GM12878 (cell line): Measurements from ENCODE around the gene DPH1. TPM values are rescaled to one million over a fixed set of nuclear protein-coding genes. Genes with fewer than 3 reads are reported as not detected.
A peak's percentile ranks its signal among the peaks of the same experiment; 100 is the strongest.

Source experiments
- ATAC-seq: fragments of 200-7000 bp; cut with Tn5 transposase; 3 replicates; pipeline ENCODE4 v1.9.1; 2020; ENCODE audit warnings: mild to moderate bottlenecking, moderate library complexity
- BruUV-seq: library from RNA; stranded (reverse); fragments of 400-500 nt; replicated peaks from 2 replicates; lab custom pipeline; 2021; lab: Mats Ljungman, UMichigan
- CTCF ChIA-PET: fragments of 300-600 bp; sonication (Branson Sonifier 250); formaldehyde crosslinking; extraction: SDS; loops from one replicate; lab custom pipeline; 2021; ENCODE audit warnings: inconsistent platforms; lab: Yijun Ruan, JAX
- POLR2A ChIA-PET: fragments of 350-600 bp; formaldehyde crosslinking; extraction: SDS; loops from one replicate; lab custom pipeline; 2021; ENCODE audit warnings: inconsistent platforms; lab: Charles Lee
- RAD21 ChIA-PET: fragments of 300-600 bp; sonication (Branson Sonifier 250); formaldehyde crosslinking; loops from one replicate; lab custom pipeline; 2023; ENCODE audit warnings: antibody characterized with exemption; ENCODE audit not compliant: unreplicated experiment; lab: Charles Lee
- SMC1A ChIA-PET: fragments of 300-600 bp; sonication (Branson Sonifier 250); formaldehyde crosslinking; loops from one replicate; lab custom pipeline; 2023; ENCODE audit not compliant: unreplicated experiment, uncharacterized antibody; lab: Charles Lee
- DNase-seq: peaks from one replicate; pipeline ENCODE4 v3.0.0-alpha.2; 2011; ENCODE audit warnings: low read depth, low spot score
- FAIRE-seq: peaks from 3 replicates; lab custom pipeline; 2011; peaks lifted over from hg19 to GRCh38; lab: Jason Lieb, UNC
- H2AFZ ChIP-seq: 2 replicates; pipeline ENCODE4 v1.6.0; 2011; ENCODE audit warnings: low read depth, low read length, control low read depth; ENCODE audit not compliant: control insufficient read depth
- H3K27ac ChIP-seq: 2 replicates; pipeline ENCODE4 v1.5.1; 2011; ENCODE audit warnings: control low read depth; ENCODE audit not compliant: control insufficient read depth, insufficient read depth
- H3K27me3 ChIP-seq, 2 experiments: replicated peaks in 1 of 2; 2 replicates each; pipeline versions ENCODE4 v1.6.0 to v1.6.1; 2011; ENCODE audit warnings: low read length in 1 of 2; ENCODE audit not compliant: control insufficient read depth in 2 of 2, insufficient read depth in 2 of 2
- H3K36me3 ChIP-seq, 2 experiments: 2 replicates each; pipeline ENCODE4 v1.5.1; 2011; ENCODE audit warnings: low read length in 1 of 2; ENCODE audit not compliant: control insufficient read depth in 2 of 2, insufficient read depth in 2 of 2
- H3K4me1 ChIP-seq: 2 replicates; pipeline ENCODE4 v1.6.1; 2011; ENCODE audit warnings: mild to moderate bottlenecking, low read length, moderate library complexity, mixed read lengths; ENCODE audit not compliant: control insufficient read depth, insufficient read depth
- H3K4me2 ChIP-seq: 2 replicates; pipeline ENCODE4 v1.6.0; 2011; ENCODE audit warnings: control low read depth; ENCODE audit not compliant: control insufficient read depth, insufficient read depth
- H3K4me3 ChIP-seq: fragments of 200-600 bp; sonication (generic); 2 replicates; pipeline ENCODE4 v1.5.1; 2016
- H3K79me2 ChIP-seq: 2 replicates; pipeline ENCODE4 v1.6.0; 2011; ENCODE audit warnings: low read length; ENCODE audit not compliant: control insufficient read depth, insufficient read depth
- H3K9ac ChIP-seq: 2 replicates; pipeline ENCODE4 v1.8.0; 2011; ENCODE audit warnings: low read length, control low read depth, mixed read lengths; ENCODE audit not compliant: control insufficient read depth, insufficient read depth
- H3K9me3 ChIP-seq: replicated peaks from 3 replicates; pipeline ENCODE4 v1.5.1; 2011; ENCODE audit warnings: mild to moderate bottlenecking, low read length; ENCODE audit not compliant: control insufficient read depth, insufficient read depth
- H4K20me1 ChIP-seq: 2 replicates; pipeline ENCODE4 v1.6.0; 2011; ENCODE audit not compliant: control insufficient read depth, insufficient read depth
- BACH1 ChIP-seq: fragments of 450-650 bp; IDR thresholded peaks from 2 replicates; pipeline ENCODE4 v1.6.1; 2017; ENCODE audit warnings: mild to moderate bottlenecking, borderline replicate concordance
- BMI1 ChIP-seq: fragments of 450-650 bp; IDR thresholded peaks from 2 replicates; pipeline ENCODE4 v1.6.1; 2016; ENCODE audit warnings: mild to moderate bottlenecking, moderate library complexity, borderline replicate concordance
- BRCA1 ChIP-seq: IDR thresholded peaks from 2 replicates; pipeline ENCODE4 v1.6.1; 2011; ENCODE audit warnings: low read depth, low read length, improper control_type of control experiment
- CHD2 ChIP-seq: IDR thresholded peaks from 2 replicates; pipeline ENCODE4 v1.6.1; 2011; ENCODE audit warnings: low read depth, low read length, improper control_type of control experiment, borderline replicate concordance
- CUX1 ChIP-seq: IDR thresholded peaks from 2 replicates; pipeline ENCODE4 v1.6.1; 2012; ENCODE audit warnings: improper control_type of control experiment, low read depth, low read length; ENCODE audit not compliant: insufficient replicate concordance
- DPF2 ChIP-seq: fragments of 450-650 bp; IDR thresholded peaks from 2 replicates; pipeline ENCODE4 v1.6.1; 2017; ENCODE audit warnings: mild to moderate bottlenecking
- EED ChIP-seq: sonication (generic); IDR thresholded peaks from 2 replicates; pipeline ENCODE4 v1.6.1; 2016; ENCODE audit warnings: antibody characterized with exemption, low read depth
- IRF5 ChIP-seq: fragments of 450-650 bp; IDR thresholded peaks from 2 replicates; pipeline ENCODE4 v1.6.1; 2017; ENCODE audit warnings: borderline replicate concordance
- MYB ChIP-seq: fragments of 150-350 bp; IDR thresholded peaks from 2 replicates; pipeline ENCODE4 v1.6.1; 2014; ENCODE audit warnings: mild to moderate bottlenecking, low read depth, low read length, borderline replicate concordance
- NFYB ChIP-seq: IDR thresholded peaks from 2 replicates; pipeline ENCODE4 v1.6.1; 2011; ENCODE audit warnings: low read depth, mild to moderate bottlenecking, low read length, improper control_type of control experiment, moderate library complexity; ENCODE audit not compliant: insufficient read depth
- NKRF ChIP-seq: fragments of 450-650 bp; conservative IDR thresholded peaks from 2 replicates; pipeline ENCODE4 v1.6.1; 2017; ENCODE audit warnings: mild to moderate bottlenecking, moderate library complexity
- POLR2AphosphoS5 ChIP-seq: IDR thresholded peaks from 2 replicates; pipeline ENCODE4 v1.6.1; 2011; ENCODE audit warnings: mild to moderate bottlenecking, low read length, inconsistent platforms
- SMC3 ChIP-seq: IDR thresholded peaks from 2 replicates; pipeline ENCODE4 v1.6.1; 2011; ENCODE audit warnings: low read length, improper control_type of control experiment, borderline replicate concordance
- SUZ12 ChIP-seq: fragments of 200-600 bp; sonication (generic); IDR thresholded peaks from one replicate; pipeline ENCODE4 v1.6.1; 2018; ENCODE audit warnings: antibody characterized with exemption, mild to moderate bottlenecking; ENCODE audit not compliant: unreplicated experiment
- WGBS: methylation state at CpG from one replicate; pipeline ENCODE4 v1.1.6; 2016; ENCODE audit warnings: low lambda C conversion rate; ENCODE audit not compliant: insufficient replicate concordance, insufficient coverage; ENCODE audit errors: missing lambda C conversion rate; 5-methylcytosine and 5-hydroxymethylcytosine counted together
- in situ Hi-C: fragments of 300-500 bp; cut with MboI; formaldehyde crosslinking; loops from 9 replicates; pipeline ENCODE4 v1.14.3; 2018; ENCODE audit warnings: mixed read lengths
- intact Hi-C: fragments of 100-400 bp; cut with micrococcal nuclease; formaldehyde crosslinking; loops from one replicate; pipeline ENCODE4 v1.14.2; 2022; ENCODE audit not compliant: unreplicated experiment
- polyA plus RNA-seq, 11 experiments: library from polyadenylated mRNA; depleted of rRNA in 4 of 11; unstranded in 6 of 11; stranded (reverse) in 5 of 11; fragments of >200 nt; fragmentation: Nextera tagmentation in 4 of 11; fragmentation: Illumina TruSeq in 1 of 11; extraction: Ambion mirVana in 4 of 11; extraction: Trizol in 1 of 11; gene quantifications; 1 replicate in 1 of 11; 2 replicates in 10 of 11; pipeline versions ENCODE4 v1.2.1 to v1.2.3, GENCODE V29; 2011 to 2016; ENCODE audit warnings: inconsistent platforms in 2 of 11, missing spikeins in 2 of 11, low read depth in 1 of 11
- total RNA-seq, 4 experiments: library from RNA; depleted of rRNA in 3 of 4; stranded (reverse); fragments of >200 nt in 3 of 4; fragmentation: Illumina TruSeq in 1 of 4; extraction: Trizol in 1 of 4; gene quantifications; 2 replicates each; pipeline versions ENCODE4 v1.2.1 to v1.2.3, GENCODE V29; 2013 to 2021

Gene DPH1
- total and polyA plus RNA-seq, 10 of the 15 experiments (the other 5 are each of a cell fraction or from before 2014, with no cell fraction given) = 0.29 to 33.6 (median 20.2) TPM

GRCh38 chr17:2063261-2064146, 33.6 kb downstream of the DPH1 start:
- Histone ChIP-seq H3K79me2 (peaks cover 18% of the 10 kb centered on the region), H2AFZ (no peak overlapping the region), H4K20me1 (no peaks in the 10 kb centered on the region), H3K4me3 (no peak overlapping the region), H3K27ac (peak overlapping the region; percentile 34; the same call in 1 of the 2 replicates), H3K9me3 (no peaks in the 10 kb centered on the region), H3K9ac (no peak overlapping the region), H3K4me2 (no peak overlapping the region), H3K36me3 (peaks cover 21 to 31% of the 10 kb centered on the region in 2 experiments), H3K27me3 (no peaks in the 10 kb centered on the region), H3K4me1 (peaks cover 38% of the 10 kb centered on the region)
- ATAC-seq (no peak), DNase-seq (no peak), FAIRE-seq (peak; percentile 23)
- BruUV-seq = no TSS peak
- ChIA-PET CTCF (interaction anchor here (0.7 to 2.6 kb wide), 9 partner anchors 24 to 185 kb away, joined by 3 to 19 read pairs (median 5); no protein-coding TSS in a partner anchor), SMC1A (interaction anchor here (0.6 to 3.9 kb wide), 11 partner anchors 20 to 182 kb away, joined by 3 to 27 read pairs (median 3); no protein-coding TSS in a partner anchor), RAD21 (interaction anchor here (0.9 to 2.9 kb wide), 7 partner anchors 9 to 181 kb away, joined by 3 to 12 read pairs (median 4); partner anchors contain the start of gene HIC1), POLR2A (interaction anchor here (12.5 kb wide), 1 partner anchor 24 kb away, joined by 148 read pairs; no protein-coding TSS in a partner anchor)
- intact Hi-C loops = no loop called here
- in situ Hi-C loops = loop anchor here (10.0 kb wide), 1 partner anchor 181 kb away; no protein-coding TSS in a partner anchor
- 45% methylated on average over 16 of the region's 16 CpGs for WGBS
- no peak for TF ChIP-seq BACH1
- no peak for TF ChIP-seq NFYB
- no peak for TF ChIP-seq IRF5
- no peak for TF ChIP-seq DPF2
- no peak for TF ChIP-seq EED
- TF ChIP-seq NKRF = no peak
- TF ChIP-seq SMC3 = no peak
- TF ChIP-seq MYB = no peak
- no peak for TF ChIP-seq SUZ12
- no peak for TF ChIP-seq BMI1
- no peak for TF ChIP-seq POLR2AphosphoS5
- no peak for TF ChIP-seq CUX1
- TF ChIP-seq CHD2 = no peak
- TF ChIP-seq BRCA1 = no peak
